Activated B cell treated with CpG ODN at 0.5 μM for 24 hours (primary cell): Measurements from ENCODE around the gene CAPN9. TPM values are rescaled to one million over a fixed set of nuclear protein-coding genes. Genes with fewer than 3 reads are reported as not detected.
"Not testable (repeated sequence)": the region's sequence is repeated elsewhere in the genome, so short reads cannot be mapped to it uniquely, and the experiment has no call there.

Source experiments
- ATAC-seq: fragments of 200-7000 bp; cut with Tn5 transposase; one replicate; pipeline ENCODE4 v1.10.0; 2021; ENCODE audit warnings: low read depth, mild to moderate bottlenecking, moderate library complexity
- CTCF ChIA-PET: fragments of 350-600 bp; sonication (Branson Sonifier 250); formaldehyde crosslinking; loops from one replicate; lab custom pipeline; 2021; ENCODE audit warnings: antibody characterized with exemption; lab: Charles Lee
- POLR2A ChIA-PET: fragments of 350-600 bp; sonication (Branson Sonifier 250); formaldehyde crosslinking; loops from one replicate; lab custom pipeline; 2021; ENCODE audit warnings: antibody characterized with exemption; lab: Charles Lee
- DNase-seq: peaks from one replicate; pipeline ENCODE4 v3.0.0; 2022
- H3K27ac Mint-ChIP-seq: one replicate; pipeline ENCODE4 v1.8.0; 2020; ENCODE audit warnings: mixed read lengths
- H3K27me3 Mint-ChIP-seq: one replicate; pipeline ENCODE4 v1.8.0; 2021; ENCODE audit warnings: mixed read lengths
- H3K36me3 Mint-ChIP-seq: one replicate; pipeline ENCODE4 v1.8.0; 2021; ENCODE audit warnings: low read depth, mixed read lengths
- H3K4me1 Mint-ChIP-seq: one replicate; pipeline ENCODE4 v1.8.0; 2021; ENCODE audit warnings: mixed read lengths
- H3K4me3 Mint-ChIP-seq: one replicate; pipeline ENCODE4 v1.8.0; 2020; ENCODE audit warnings: mild to moderate bottlenecking, mixed read lengths
- H3K9me3 Mint-ChIP-seq: one replicate; pipeline ENCODE4 v1.8.0; 2020; ENCODE audit warnings: mixed read lengths
- intact Hi-C: fragments of 100-400 bp; cut with micrococcal nuclease; formaldehyde crosslinking; loops from one replicate; pipeline ENCODE4 v1.15.1; 2024
- total RNA-seq: library from RNA; stranded (reverse); gene quantifications from 2 replicates; pipeline ENCODE4 v1.2.3, GENCODE V29; 2022
- TF ChIP-seq, protein P1 (sequence below): fragments of 200-600 bp; IDR thresholded peaks from one replicate; pipeline ENCODE4 v1.8.0; 2022; ENCODE audit warnings: antibody characterized with exemption, mild to moderate bottlenecking

CAPN9 gene
- total RNA-seq, 1 donor from 2014 or later, result not detected

DNA sequence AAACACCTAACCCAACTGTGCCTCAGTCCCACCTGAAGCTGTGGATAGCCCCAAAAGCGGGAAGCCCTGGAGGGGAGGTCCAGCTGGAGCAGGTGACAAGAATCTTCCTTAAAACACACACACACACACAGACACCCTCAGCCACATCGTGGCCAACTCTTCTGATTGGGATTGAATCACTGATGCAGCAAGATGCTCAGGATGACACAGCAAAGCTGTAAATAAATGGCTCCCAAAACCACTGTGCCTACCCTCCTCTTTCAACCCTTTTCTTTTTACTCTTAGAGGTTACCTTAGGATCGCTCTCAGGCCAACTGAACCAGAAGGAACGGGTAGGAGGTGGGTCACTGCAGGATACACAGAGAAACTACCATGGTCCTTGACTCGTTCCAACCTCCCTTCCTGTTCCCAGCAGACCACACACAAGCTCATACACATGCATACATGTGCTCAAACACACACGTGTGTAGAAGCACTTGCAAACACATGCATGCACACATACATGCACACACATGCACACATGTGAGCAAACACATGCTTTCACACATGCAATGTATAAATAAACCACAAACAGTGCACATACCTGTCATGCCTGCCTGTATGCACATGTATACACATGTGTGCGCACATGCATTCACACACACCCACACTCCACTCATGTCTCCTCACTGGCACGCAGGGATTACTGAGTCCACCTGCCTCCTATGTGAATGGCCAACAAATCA is 14.4 kb downstream of the CAPN9 start:
- intact Hi-C loops, result no loop called here
- TF ChIP-seq, protein P1, sequence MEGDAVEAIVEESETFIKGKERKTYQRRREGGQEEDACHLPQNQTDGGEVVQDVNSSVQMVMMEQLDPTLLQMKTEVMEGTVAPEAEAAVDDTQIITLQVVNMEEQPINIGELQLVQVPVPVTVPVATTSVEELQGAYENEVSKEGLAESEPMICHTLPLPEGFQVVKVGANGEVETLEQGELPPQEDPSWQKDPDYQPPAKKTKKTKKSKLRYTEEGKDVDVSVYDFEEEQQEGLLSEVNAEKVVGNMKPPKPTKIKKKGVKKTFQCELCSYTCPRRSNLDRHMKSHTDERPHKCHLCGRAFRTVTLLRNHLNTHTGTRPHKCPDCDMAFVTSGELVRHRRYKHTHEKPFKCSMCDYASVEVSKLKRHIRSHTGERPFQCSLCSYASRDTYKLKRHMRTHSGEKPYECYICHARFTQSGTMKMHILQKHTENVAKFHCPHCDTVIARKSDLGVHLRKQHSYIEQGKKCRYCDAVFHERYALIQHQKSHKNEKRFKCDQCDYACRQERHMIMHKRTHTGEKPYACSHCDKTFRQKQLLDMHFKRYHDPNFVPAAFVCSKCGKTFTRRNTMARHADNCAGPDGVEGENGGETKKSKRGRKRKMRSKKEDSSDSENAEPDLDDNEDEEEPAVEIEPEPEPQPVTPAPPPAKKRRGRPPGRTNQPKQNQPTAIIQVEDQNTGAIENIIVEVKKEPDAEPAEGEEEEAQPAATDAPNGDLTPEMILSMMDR, result no peak
- Mint-ChIP-seq H3K4me1 (no peaks in the 10 kb centered on the region), H3K9me3 (no peaks in the 10 kb centered on the region), H3K4me3 (no peak overlapping the region), H3K27me3 (peaks cover 22% of the 10 kb centered on the region), H3K36me3 (no peaks in the 10 kb centered on the region), H3K27ac (no peak overlapping the region)
- ATAC-seq, result no peak
- no peak for DNase-seq
- CTCF ChIA-PET, result no interaction called here
- POLR2A ChIA-PET, result no interaction called here

DNA sequence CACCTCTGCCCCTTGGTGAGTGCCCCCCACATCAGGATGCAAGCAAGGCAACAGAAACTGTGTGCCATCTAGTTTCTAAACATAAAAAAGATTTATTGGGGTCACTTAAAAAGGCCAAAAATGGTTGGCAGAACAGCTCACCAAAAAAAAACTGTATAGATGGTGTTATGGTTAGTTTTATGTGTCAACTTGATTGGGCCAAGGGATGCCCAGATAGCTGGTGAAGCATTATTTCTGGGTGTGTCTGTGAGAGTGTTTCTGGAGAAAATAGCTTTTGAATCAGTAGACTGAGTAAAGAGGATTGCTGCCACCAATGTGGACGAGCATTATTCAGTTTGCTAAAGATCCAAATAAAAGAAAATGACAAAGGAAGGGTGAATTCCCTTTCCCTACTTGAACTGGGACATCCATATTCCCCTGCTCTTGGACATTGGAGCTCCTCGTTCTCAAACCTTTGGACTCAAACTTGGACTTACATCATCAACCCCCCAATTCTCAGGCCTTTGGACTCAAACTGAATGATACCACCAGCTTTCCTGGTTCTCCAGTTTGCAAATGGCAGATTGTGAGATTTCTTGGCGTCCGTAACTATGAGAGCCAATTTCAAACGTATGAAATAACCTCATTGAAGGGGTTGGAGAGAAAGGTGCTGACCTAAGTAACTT is 16.9 kb downstream of the CAPN9 start:
- H3K4me1 Mint-ChIP-seq, result no peaks in the 10 kb centered on the region
- H3K9me3 Mint-ChIP-seq, result no peaks in the 10 kb centered on the region
- peaks cover 17% of the 10 kb centered on the region for H3K27me3 Mint-ChIP-seq
- ATAC-seq, result no peak
- no peak overlapping the region for H3K27ac Mint-ChIP-seq
- intact Hi-C loops, result no loop called here
- POLR2A ChIA-PET, result no interaction called here
- no peak for DNase-seq
- no peak overlapping the region for H3K4me3 Mint-ChIP-seq
- TF ChIP-seq, protein P1, result no peak
- no peaks in the 10 kb centered on the region for H3K36me3 Mint-ChIP-seq
- CTCF ChIA-PET, result interaction anchor here (1.0 kb wide), 1 partner anchor 11 kb away, joined by 3 read pairs; no protein-coding TSS in a partner anchor

DNA sequence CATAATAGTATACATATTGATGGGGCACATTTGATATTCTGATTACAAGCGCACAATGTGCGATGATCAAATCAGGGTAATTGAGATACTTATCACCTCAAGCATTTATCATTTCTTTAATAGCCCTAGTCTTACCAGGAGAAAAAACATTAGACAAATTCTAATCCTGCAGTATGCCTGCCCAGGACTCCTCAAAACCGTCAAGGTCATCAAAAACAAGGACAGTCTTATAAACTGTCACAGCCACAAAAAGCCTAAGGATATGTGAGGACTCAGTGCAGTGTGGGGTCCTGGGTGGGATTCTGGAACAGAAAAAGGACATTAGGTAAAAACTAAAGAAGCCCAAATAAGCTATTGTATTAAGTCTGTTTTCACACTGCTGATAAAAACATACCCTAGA is 19.1 kb downstream of the CAPN9 start:
- intact Hi-C loops, result no loop called here
- DNase-seq (no peak), ATAC-seq (no peak)
- H3K27ac Mint-ChIP-seq, result no peak overlapping the region
- TF ChIP-seq, protein P1, result no peak
- no peaks in the 10 kb centered on the region for H3K36me3 Mint-ChIP-seq
- POLR2A ChIA-PET, result no interaction called here
- H3K4me3 Mint-ChIP-seq, result no peak overlapping the region
- H3K4me1 Mint-ChIP-seq, result no peaks in the 10 kb centered on the region
- CTCF ChIA-PET, result no interaction called here
- H3K9me3 Mint-ChIP-seq, result no peaks in the 10 kb centered on the region
- peaks cover 14% of the 10 kb centered on the region for H3K27me3 Mint-ChIP-seq

DNA sequence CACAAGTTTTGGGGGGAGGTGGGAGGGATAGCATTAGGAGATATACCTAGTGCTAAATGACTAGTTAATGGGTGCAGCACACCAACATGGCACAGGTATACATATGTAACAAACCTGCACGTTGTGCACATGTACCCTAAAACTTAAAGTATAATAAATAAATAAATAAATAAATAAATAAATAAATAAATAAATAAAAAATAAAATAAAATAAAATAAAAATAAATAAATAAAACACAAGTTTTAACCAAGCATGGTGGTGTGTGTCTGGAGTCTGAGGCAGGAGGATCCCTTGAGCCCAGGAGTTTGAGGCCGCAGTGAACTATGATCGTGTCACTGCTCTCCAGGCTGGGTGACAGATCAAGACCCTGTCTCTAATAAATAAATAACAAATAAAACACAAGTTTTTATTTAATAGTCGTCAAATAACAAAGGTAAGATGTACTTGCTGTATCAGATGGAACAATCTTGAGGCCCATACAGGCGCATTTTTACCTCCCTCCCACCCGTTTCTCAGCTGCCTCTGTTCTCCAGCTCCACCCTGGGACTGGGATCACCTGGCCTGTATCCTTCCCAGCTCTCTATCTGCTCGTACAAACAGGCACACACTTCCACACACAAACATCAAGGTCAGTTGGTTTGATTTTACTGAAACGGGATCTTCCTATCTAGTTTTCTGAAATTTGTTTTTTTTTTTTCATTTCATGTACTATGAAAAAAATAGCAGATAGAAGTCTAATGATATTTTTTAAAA is 20.8 kb downstream of the CAPN9 start:
- H3K27ac Mint-ChIP-seq, H3K9me3 Mint-ChIP-seq, POLR2A ChIA-PET, ATAC-seq, H3K27me3 Mint-ChIP-seq, intact Hi-C loops, CTCF ChIA-PET, H3K4me3 Mint-ChIP-seq, H3K4me1 Mint-ChIP-seq, H3K36me3 Mint-ChIP-seq, DNase-seq: not testable (repeated sequence)

DNA sequence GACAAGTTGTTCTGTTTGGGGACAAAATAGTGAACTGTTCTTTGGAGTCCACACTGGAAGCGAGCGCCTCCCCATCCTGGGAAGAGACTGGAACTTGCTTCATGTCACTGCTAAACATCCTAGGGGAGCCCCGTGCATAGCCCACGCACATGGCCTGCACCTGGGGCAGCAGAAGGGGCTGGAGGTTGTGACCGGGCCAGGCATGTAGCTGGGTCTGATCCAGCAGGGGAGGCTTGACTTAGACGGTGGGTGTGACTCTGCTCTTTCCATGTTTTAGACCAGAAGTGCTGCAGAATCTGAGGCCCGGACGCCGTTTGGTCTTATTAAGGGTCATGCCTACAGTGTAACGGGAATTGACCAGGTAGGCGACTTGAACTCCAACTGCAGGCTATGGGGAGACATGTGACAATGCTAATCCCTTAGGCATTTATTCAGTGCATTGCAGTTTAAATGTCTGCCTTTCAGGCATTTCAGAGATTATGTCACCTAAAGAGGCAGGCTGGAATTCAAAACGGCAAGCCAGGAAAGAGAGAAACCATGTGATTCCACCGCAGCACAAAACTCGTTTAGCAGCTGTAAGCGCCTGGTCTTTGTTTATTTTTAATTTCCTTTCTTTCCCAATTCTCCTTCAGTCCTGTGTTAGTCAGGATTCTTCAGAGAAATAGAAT is 21.8 kb downstream of the CAPN9 start:
- ChIA-PET CTCF (no interaction called here), POLR2A (no interaction called here)
- peaks cover 6% of the 10 kb centered on the region for H3K27me3 Mint-ChIP-seq
- no peak overlapping the region for H3K4me3 Mint-ChIP-seq
- H3K4me1 Mint-ChIP-seq, result no peaks in the 10 kb centered on the region
- TF ChIP-seq, protein P1, result no peak
- DNase-seq (no peak), ATAC-seq (no peak)
- no peaks in the 10 kb centered on the region for H3K36me3 Mint-ChIP-seq
- intact Hi-C loops, result no loop called here
- no peaks in the 10 kb centered on the region for H3K9me3 Mint-ChIP-seq
- H3K27ac Mint-ChIP-seq, result no peak overlapping the region
